ENCODE results near the gene CDC37L1. TPM values are rescaled to one million over a fixed set of nuclear protein-coding genes. Genes with fewer than 3 reads are reported as not detected.

CDC37L1 gene
- total and polyA plus RNA-seq, 2 donors = 23.6 to 30.1 TPM

Other genes with a start within 250 kb of the CDC37L1 start
- 6.9 TPM for gene SLC1A1, start 189.1 kb upstream of the CDC37L1 start, total RNA-seq
- gene SLC1A1, start 189.1 kb upstream of the CDC37L1 start, polyA plus RNA-seq = 7.0 TPM
- 9.3 TPM for gene PLPP6, start 17.3 kb upstream of the CDC37L1 start, total RNA-seq
- 9.5 TPM for gene PLPP6, start 17.3 kb upstream of the CDC37L1 start, polyA plus RNA-seq
- gene SPATA6L, start 13.1 kb upstream of the CDC37L1 start, total RNA-seq = 5.4 TPM
- 1.2 TPM for gene SPATA6L, start 13.1 kb upstream of the CDC37L1 start, polyA plus RNA-seq
- 69.6 TPM for gene AK3, start 61.6 kb downstream of the CDC37L1 start, total RNA-seq
- 56.3 TPM for gene AK3, start 61.6 kb downstream of the CDC37L1 start, polyA plus RNA-seq
- gene RCL1, start 113.4 kb downstream of the CDC37L1 start, total RNA-seq = 18.8 TPM
- 18.0 TPM for gene RCL1, start 113.4 kb downstream of the CDC37L1 start, polyA plus RNA-seq